Measurements from ENCODE around the gene GGTA1.

GGTA1 gene

DNA sequence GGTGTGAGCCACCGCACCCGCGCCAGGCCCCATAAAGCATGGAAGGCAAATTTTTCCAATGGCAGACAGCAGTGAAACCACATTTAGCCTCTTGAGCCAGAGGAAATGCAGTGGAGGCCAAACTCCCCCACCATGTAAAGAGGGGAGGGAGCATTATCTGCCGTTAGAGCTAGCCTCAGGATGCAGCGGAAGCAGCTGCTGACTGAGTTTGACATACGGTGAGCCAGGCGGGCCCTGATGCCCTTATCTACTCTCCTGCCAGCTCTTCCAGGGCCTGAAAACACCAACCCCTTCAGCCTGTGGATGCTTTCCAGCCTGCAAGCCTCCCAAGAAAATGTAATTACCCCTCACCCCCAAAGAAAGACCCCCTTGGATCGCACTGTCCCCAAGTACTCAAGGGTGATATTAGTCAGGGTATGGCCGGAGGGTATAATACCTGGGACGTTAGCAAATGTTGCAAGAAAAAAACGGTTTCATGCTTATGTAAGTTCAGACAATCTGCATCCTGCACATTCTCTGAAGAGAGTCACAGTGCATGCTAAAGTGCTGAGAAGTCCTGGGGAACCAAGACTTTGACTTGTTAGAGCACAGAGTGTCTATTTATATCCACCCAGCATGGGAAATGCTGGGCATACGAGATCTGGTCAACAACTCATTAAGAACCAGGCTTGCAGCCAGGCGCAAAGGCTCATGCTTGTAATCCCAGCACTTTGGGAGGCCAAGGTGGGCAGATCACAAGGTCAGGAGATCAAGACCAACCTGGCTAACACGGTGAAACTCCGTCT lies 11.3 kb upstream of the GGTA1 start:
- no peaks in the 10 kb centered on the region for H3K36me3 Mint-ChIP-seq (ENCODE audit: low read depth)
- ATAC-seq, result no peak
- no peaks in the 10 kb centered on the region for H3K4me1 Mint-ChIP-seq
- no peak overlapping the region for H3K27ac Mint-ChIP-seq
- no peak overlapping the region for H3K4me3 Mint-ChIP-seq
- H3K27me3 Mint-ChIP-seq, result peaks cover 7% of the 10 kb centered on the region
- no peaks in the 10 kb centered on the region for H3K9me3 Mint-ChIP-seq
- no peak for DNase-seq

DNA sequence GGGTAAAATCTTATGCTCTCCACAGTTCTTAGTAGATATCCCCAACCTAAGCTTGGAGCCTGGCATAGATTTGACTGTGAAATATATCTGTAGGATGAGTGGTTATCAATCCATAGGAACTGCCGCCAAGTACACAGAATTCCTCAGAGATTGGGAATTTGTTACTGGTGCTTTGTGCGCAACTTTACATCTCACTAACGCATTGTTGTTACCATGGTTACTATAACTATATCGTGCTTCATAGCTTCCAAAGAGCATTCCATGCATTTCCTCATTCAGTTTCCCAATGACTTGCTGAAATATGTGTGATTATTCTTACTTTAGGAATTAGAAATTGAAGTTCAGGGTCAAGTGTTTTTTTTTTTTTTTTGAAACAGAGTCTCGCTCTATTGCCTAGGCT lies 9.5 kb upstream of the GGTA1 start:
- Mint-ChIP-seq H3K27me3 (peaks cover 10% of the 10 kb centered on the region), H3K9me3 (no peaks in the 10 kb centered on the region), H3K36me3 (ENCODE audit: low read depth) (no peaks in the 10 kb centered on the region), H3K4me3 (no peak overlapping the region), H3K27ac (no peak overlapping the region), H3K4me1 (no peaks in the 10 kb centered on the region)
- DNase-seq (no peak), ATAC-seq (no peak)

DNA sequence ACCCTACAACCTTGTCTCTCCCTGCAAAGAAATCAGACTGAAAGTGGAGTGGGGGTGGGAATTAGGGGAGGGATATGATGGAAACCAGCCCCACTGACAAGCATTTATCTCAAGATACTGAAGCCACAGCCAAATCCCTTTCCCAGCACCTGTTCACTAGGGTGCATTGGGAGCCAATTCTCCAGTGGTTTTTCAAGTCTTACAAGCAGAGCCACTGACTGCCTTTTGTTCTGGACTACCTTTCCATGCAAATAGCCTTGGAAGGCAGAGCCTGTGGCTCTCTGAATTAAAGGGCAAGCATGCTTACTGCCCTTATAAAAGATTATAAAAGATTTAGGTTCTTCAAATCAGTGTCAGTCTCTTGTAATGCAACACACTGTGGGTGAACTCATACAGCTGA lies 8.8 kb upstream of the GGTA1 start:
- Mint-ChIP-seq H3K4me3 (no peak overlapping the region), H3K36me3 (ENCODE audit: low read depth) (no peaks in the 10 kb centered on the region), H3K9me3 (no peaks in the 10 kb centered on the region), H3K27me3 (peaks cover 14% of the 10 kb centered on the region), H3K4me1 (no peaks in the 10 kb centered on the region), H3K27ac (no peak overlapping the region)
- no peak for DNase-seq
- ATAC-seq, result no peak

DNA sequence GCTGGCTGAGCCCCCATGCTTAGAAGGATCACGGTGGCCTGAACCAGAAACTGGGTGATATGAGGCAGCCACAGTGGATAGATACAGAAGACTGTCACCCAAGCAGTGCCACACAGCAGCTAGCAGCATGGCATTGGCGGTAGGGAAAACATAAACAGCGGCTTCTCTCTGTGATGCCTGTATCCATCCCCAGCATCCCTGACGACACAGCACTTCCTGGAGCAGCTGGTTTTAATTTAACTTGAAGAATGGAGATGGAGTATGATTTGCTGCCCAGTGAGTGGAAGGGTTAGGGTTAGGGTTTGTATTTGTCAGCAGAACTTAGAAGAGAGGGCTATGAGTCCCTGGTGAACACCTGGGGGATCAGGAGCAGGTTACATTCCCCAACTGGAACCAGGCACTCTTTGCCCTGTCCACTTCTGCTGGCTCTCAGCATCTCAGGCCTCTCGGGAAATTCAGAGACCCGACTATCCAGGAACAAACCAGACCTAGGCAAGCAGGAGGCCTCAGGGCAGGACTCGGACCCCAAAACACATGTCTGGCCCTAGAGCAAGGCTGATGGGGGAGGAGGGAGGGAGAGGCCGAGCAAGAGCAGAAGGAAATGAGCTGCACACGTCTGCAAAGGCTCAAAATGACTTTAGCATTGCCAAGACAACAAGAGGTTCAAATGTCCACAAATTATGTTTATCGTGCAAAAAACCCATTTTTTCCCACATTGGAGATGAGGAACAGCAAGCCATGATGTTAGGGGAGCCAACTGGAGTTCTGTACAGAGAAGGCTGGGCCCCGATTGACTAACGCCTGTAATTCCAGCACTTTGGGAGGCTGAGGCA lies 6.5 kb upstream of the GGTA1 start:
- H3K4me3 Mint-ChIP-seq, result no peak overlapping the region

DNA sequence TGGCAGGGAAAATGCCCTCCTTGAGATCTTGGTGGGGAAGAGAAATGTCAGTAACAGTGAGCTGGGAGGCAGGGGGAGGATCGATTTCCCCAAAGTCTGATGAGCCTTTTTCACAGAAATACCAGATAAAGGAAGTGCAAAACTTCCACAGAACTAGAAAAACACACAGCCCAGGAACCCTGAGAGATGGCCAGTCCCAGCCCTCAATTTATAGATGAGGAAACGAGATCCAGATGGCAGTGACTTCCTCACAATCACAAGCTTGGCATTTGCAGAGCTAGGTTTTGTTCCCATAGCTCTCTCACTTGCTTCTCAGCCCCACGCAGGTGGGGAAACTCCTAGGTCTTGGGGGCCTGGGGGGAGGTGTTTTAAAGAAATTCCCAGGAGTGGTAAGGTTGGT lies 3.8 kb upstream of the GGTA1 start:
- Mint-ChIP-seq H3K36me3 (ENCODE audit: low read depth) (no peaks in the 10 kb centered on the region), H3K4me1 (peaks cover 14% of the 10 kb centered on the region), H3K9me3 (no peaks in the 10 kb centered on the region), H3K27me3 (peaks cover 41% of the 10 kb centered on the region), H3K4me3 (no peak overlapping the region), H3K27ac (no peak overlapping the region)
- no peak for DNase-seq
- no peak for ATAC-seq

More for the DNA sequence above, 6.5 kb upstream of the GGTA1 start:
- DNase-seq, result no peak
- H3K9me3 Mint-ChIP-seq, result no peaks in the 10 kb centered on the region
- ATAC-seq, result no peak
- no peaks in the 10 kb centered on the region for H3K4me1 Mint-ChIP-seq
- no peaks in the 10 kb centered on the region for H3K36me3 Mint-ChIP-seq (ENCODE audit: low read depth)
- H3K27me3 Mint-ChIP-seq, result peaks cover 23% of the 10 kb centered on the region
- H3K27ac Mint-ChIP-seq, result no peak overlapping the region

DNA sequence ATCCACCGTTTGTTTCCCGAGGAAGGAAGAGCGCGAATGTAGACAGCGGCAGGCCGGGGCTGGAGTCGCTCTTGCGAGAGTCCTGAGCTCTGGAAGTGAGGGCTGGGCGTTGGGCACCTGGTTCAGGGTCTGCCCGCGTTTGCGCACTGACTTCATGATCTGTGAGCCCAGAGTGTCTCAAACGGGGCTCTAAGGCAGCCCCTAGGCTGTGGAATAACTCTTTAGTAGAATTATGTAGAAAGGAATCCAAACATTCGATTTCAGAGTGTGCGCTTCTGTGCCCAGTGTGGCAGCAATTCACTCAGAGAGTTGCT lies 478 bp upstream of the GGTA1 start:
- Mint-ChIP-seq H3K27me3 (peaks cover 60% of the 10 kb centered on the region), H3K36me3 (ENCODE audit: low read depth) (peaks cover 7% of the 10 kb centered on the region), H3K9me3 (peaks cover 9% of the 10 kb centered on the region), H3K4me1 (peaks cover 18% of the 10 kb centered on the region), H3K27ac (no peak overlapping the region), H3K4me3 (peak overlapping the region; percentile 32)
- DNase-seq, result no peak
- ATAC-seq, result no peak

DNA sequence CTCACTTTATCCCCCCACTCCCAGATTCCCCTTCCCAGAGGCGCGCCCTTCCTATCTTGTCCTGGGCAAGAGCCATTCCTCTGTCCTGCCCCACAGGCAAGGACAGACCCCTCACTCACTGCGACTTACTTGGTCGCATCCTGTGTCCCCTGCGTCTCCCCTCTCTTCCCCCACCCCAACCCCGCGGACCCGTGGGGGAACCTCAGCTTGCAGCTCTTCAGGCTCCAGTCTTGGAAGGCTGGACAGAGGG lies 542 bp downstream of the GGTA1 start:
- peaks cover 20% of the 10 kb centered on the region for H3K4me1 Mint-ChIP-seq
- ATAC-seq, result no peak
- H3K27ac Mint-ChIP-seq, result no peak overlapping the region
- peaks cover 63% of the 10 kb centered on the region for H3K27me3 Mint-ChIP-seq
- H3K4me3 Mint-ChIP-seq, result peak overlapping the region; percentile 65
- H3K9me3 Mint-ChIP-seq, result peaks cover 9% of the 10 kb centered on the region
- no peak for DNase-seq
- H3K36me3 Mint-ChIP-seq (ENCODE audit: low read depth), result peaks cover 7% of the 10 kb centered on the region

DNA sequence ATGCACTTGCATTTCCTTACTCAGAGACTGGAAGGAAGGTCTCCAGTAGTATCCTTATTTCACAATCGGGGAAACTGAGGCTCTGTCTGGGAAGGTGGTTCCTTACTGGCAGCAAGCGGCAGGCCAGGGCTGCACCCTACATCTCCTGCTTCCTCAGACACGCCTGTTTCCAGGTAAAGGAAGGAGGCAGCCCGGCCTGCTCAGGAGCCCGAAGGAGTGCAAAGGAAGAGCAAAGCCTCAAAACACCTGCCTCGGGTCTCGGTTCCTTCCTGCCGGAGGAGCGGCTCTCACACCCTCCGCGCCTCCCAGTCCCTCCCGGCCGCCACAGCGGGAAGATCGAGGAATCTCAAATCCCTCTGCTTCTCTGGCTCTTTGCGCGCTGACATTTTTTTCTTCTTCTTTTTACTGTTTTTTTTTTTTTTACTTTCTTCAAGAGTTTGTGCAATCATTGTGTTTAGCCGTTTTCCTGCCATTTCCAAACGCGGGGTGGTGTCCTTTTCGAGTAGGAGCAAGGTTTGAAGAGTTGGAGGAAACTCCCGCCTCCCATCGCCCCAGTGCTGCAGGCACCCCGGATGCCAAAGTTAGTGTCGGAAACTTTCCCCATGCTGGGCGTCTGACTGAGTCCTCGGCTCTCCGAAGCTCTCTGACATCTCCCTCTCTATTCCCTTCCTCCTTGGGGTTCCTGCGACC lies 1.0 kb downstream of the GGTA1 start:
- Mint-ChIP-seq H3K27me3 (peaks cover 61% of the 10 kb centered on the region), H3K27ac (no peak overlapping the region), H3K4me1 (peaks cover 22% of the 10 kb centered on the region), H3K9me3 (peaks cover 9% of the 10 kb centered on the region), H3K4me3 (peak overlapping the region; percentile 65), H3K36me3 (ENCODE audit: low read depth) (peaks cover 7% of the 10 kb centered on the region)
- ATAC-seq, result peak; percentile 10
- no peak for DNase-seq

DNA sequence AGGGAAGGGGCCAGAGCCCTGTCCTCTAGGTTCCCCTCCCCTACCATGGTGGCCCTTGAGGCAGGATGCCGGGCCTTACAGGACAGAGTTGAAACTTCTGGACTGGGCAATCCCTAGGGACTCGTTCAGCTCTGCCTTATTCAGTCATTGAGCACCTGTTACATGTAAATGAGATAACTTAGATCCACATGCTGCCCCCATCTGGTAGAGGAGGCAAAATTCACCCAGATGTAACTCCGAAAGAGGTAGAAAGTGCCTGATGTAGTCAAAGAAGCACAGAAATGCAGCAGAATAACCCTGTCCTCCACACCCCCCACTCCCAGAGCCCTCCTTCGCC lies 1.5 kb downstream of the GGTA1 start:
- Mint-ChIP-seq H3K4me3 (peak overlapping the region; percentile 65), H3K27ac (no peak overlapping the region), H3K9me3 (peaks cover 9% of the 10 kb centered on the region), H3K27me3 (peaks cover 56% of the 10 kb centered on the region), H3K36me3 (ENCODE audit: low read depth) (peaks cover 7% of the 10 kb centered on the region), H3K4me1 (peaks cover 22% of the 10 kb centered on the region)
- peak; percentile 52 for DNase-seq
- peak; percentile 78 for ATAC-seq

DNA sequence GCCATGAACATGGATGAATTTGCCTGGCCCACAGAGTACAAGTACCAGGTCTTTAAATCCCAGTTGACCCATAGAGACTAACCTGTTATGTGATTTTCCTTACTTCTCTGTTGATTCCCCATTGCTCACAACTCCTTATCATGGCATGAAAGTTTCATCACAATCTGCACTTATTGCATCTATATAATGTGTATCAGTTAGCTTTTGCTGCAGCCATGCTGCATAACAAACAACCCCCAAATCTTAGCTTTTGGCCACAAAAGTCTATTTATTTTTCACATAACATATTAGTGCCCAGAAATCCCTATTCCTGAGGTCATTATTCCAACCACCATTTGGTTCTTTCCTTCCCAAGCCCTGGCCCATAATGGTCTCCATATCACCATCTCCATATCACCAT lies 3.7 kb downstream of the GGTA1 start:
- H3K4me1 Mint-ChIP-seq, result peaks cover 22% of the 10 kb centered on the region
- no peak overlapping the region for H3K4me3 Mint-ChIP-seq

DNA sequence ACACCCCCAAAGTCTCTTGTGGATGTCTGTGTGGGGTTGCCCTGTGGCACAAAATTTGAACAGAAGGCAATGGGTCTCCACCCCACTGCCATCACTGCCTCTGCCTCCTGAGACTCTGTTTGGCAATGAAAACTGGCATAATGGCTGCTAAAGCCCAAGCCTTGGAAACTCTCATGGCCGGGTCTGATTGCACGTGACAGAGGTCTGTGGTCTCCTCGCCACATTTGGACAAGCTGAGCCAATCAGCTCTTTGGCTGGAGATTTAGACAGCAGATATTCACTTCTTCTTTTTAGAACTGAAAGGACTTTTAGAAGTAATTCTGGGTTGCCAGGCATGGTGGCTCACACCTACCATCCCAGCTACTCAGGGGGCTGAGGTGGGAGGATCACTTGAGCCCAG lies 5.5 kb downstream of the GGTA1 start:
- Mint-ChIP-seq H3K27ac (no peak overlapping the region), H3K9me3 (peaks cover 9% of the 10 kb centered on the region), H3K36me3 (ENCODE audit: low read depth) (peaks cover 7% of the 10 kb centered on the region), H3K27me3 (peaks cover 32% of the 10 kb centered on the region), H3K4me3 (no peak overlapping the region), H3K4me1 (peaks cover 21% of the 10 kb centered on the region)
- ATAC-seq, result no peak
- no peak for DNase-seq

More for the DNA sequence above, 3.7 kb downstream of the GGTA1 start:
- Mint-ChIP-seq H3K27ac (no peak overlapping the region), H3K36me3 (ENCODE audit: low read depth) (peaks cover 7% of the 10 kb centered on the region), H3K9me3 (peaks cover 9% of the 10 kb centered on the region), H3K27me3 (peaks cover 46% of the 10 kb centered on the region)
- DNase-seq (no peak), ATAC-seq (no peak)

DNA sequence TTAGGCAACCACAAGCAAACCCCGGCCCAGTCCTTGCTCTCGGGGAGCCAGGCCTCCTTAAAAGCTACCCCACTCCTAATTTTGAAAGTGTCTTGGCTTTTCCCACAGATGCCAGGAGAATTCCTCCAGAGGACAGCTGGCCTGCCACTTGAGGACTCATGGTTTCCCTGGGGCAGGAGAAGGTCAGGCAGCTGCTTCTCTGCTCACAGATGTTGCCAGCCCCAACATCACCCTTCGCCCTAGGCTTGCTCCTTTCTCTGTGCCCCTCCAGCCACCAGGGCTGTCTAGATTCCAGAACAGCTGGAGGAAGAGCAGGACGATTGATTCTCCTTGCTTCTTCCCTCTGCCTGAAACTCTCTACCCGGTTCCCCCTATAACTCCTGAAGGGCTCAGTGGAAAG lies 8.5 kb downstream of the GGTA1 start:
- Mint-ChIP-seq H3K4me1 (peaks cover 11% of the 10 kb centered on the region), H3K27me3 (peaks cover 12% of the 10 kb centered on the region), H3K9me3 (peaks cover 7% of the 10 kb centered on the region), H3K27ac (no peak overlapping the region), H3K4me3 (no peak overlapping the region), H3K36me3 (ENCODE audit: low read depth) (peaks cover 5% of the 10 kb centered on the region)
- ATAC-seq (no peak), DNase-seq (no peak)

DNA sequence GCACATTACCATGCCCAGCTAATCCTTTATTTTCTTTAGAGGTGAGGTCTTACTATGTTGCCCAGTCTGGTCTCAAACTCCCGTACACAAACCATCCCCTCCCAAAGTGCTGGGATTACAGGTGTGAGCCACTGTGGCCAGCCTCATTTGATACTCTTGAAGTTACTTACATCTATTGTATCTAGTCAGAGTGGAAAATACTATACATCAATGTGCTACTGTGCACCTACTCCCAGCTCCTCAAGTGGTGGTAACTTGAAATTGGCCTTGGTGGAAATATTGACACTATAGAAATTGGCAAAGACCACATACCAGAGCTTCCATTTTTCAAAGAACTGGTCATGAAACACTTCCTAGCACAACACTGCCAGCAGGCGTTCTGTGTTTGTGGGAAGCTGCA lies 10.3 kb downstream of the GGTA1 start:
- no peak overlapping the region for H3K27ac Mint-ChIP-seq
- DNase-seq (no peak), ATAC-seq (peak; percentile 90)
- H3K36me3 Mint-ChIP-seq (ENCODE audit: low read depth), result no peaks in the 10 kb centered on the region
- no peaks in the 10 kb centered on the region for H3K9me3 Mint-ChIP-seq
- peaks cover 14% of the 10 kb centered on the region for H3K4me1 Mint-ChIP-seq
- H3K4me3 Mint-ChIP-seq, result no peak overlapping the region
- peaks cover 5% of the 10 kb centered on the region for H3K27me3 Mint-ChIP-seq

DNA sequence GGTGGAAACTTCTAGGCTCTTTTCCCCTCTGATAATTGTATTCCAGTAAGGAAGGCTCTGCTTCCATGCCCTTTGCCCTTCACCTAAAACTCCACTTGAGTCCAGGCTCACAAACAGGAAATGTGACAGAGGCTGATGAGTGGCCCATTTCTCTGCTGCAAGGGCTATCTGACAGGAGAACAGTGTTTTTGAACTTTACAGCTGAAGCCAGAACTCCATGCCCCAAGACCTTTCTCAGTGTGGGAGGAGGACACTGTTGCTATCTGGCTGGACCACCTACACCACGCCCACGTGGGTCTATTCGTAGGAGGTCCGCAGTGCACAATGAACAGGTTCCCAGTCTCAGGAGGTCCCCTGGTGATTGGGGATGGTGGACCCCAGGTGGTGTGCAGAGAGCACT lies 13.6 kb downstream of the GGTA1 start:
- ATAC-seq, result no peak
- H3K4me3 Mint-ChIP-seq, result no peak overlapping the region

DNA sequence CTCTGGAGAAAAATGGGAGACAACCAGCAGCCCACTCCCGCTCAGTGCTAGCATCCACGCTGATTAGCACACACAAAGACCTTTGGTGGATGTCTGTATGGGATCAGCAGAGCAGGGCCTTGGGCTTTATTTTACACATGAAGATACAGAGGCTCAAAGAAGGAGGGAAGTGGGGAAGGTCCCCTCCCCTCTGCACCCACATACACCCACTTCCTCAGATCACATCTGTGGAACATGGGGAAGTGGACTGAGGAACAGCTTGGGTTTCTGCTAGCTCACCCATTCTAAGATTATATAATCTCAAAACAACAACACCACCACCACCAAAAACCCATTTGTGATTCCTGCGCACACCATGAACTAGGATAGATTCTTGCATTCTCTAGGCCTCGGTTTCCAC lies 14.0 kb downstream of the GGTA1 start:
- Mint-ChIP-seq H3K27ac (no peak overlapping the region), H3K9me3 (no peaks in the 10 kb centered on the region), H3K4me3 (no peak overlapping the region), H3K4me1 (peaks cover 16% of the 10 kb centered on the region), H3K27me3 (peaks cover 5% of the 10 kb centered on the region), H3K36me3 (ENCODE audit: low read depth) (no peaks in the 10 kb centered on the region)
- ATAC-seq (no peak), DNase-seq (no peak)

More for the DNA sequence above, 13.6 kb downstream of the GGTA1 start:
- peaks cover 5% of the 10 kb centered on the region for H3K27me3 Mint-ChIP-seq
- H3K36me3 Mint-ChIP-seq (ENCODE audit: low read depth), result no peaks in the 10 kb centered on the region
- no peaks in the 10 kb centered on the region for H3K9me3 Mint-ChIP-seq
- H3K27ac Mint-ChIP-seq, result no peak overlapping the region
- H3K4me1 Mint-ChIP-seq, result peaks cover 16% of the 10 kb centered on the region
- no peak for DNase-seq

Measured in activated naive CD8-positive, alpha-beta T cell treated with anti-CD3 and anti-CD28 coated beads, Interleukin-2, amount 50 U/mL, for 24 hours (primary cell).